Measurements from ENCODE around the gene MYO1C. TPM values are rescaled to one million over a fixed set of nuclear protein-coding genes. Genes with fewer than 3 reads are reported as not detected.

The MYO1C gene
- total and polyA plus RNA-seq, 2 of the 8 experiments (the other 6 are each of a cell fraction or from before 2014, with no cell fraction given): 40.1 to 78.6 TPM

DNA sequence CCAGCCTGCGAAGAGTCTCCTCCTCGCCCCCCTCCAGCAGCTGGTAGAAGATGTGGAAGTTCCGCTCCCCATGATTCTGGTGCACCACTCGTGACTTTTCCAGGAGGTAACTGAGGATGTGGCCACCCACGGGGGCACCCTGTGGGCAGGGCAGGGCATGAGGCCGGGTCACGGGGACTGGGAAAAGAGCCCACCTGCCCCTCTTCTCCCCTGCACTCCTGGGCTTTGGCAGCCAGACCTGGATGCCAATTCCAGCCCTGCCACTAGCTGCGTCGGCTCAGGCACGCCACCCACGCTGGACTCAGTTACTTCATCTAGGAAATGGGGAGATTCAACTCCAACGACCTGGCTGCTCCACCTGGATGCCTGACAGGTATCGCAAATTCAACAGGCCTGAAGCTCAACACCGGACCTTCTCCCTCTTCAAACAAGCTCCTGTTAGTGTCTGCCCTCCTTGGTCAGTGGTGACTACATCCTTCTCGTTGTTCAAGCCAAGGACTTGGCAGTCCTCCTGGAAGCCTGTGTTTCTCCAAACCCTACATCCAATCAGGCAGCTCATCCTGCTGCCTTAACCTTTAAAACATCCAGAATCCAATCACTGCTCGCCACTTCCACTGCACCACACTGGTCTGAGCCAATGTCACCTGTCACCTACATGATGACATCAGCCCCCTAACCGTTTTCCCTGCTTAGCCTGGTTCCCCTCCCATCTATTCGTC, 11.6 kb downstream of the MYO1C start:
- Histone ChIP-seq H4K91ac (replicated peaks; ENCODE audit: insufficient read length, low read length) (no peak overlapping the region), H2AFZ (ENCODE audit: low read length) (no peak overlapping the region), H3K23me2 (ENCODE audit: low read depth, low read length) (peaks cover under 1% of the 10 kb centered on the region; the same call in 1 of the 2 replicates), H3K9ac (replicated peaks in 1 of 4; ENCODE audit: extremely low read depth in 1 of 4, low read depth in 3 of 4, low read length in 3 of 4) (no peak overlapping the region), H2BK15ac (ENCODE audit: low read length) (no peak overlapping the region), H3K4me1 (replicated peaks in 1 of 4; ENCODE audit: control insufficient read depth in 3 of 4, insufficient read depth in 4 of 4, low read length in 3 of 4) (peaks cover 0 to 16% (median 4%) of the 10 kb centered on the region in 4 experiments; a peak in 5 of 7 replicates), H4K5ac (ENCODE audit: insufficient read length, low read depth, low read length) (no peak overlapping the region), H2BK12ac (ENCODE audit: low read depth, low read length) (no peak overlapping the region), H2BK20ac (ENCODE audit: low read length) (no peak overlapping the region), H4K20me1 (replicated peaks in 1 of 2; ENCODE audit: control insufficient read depth in 1 of 2, insufficient read depth in 2 of 2, low read length in 2 of 2) (peaks cover 0 to 8% of the 10 kb centered on the region in 2 experiments), H3K36me3 (ENCODE audit: control insufficient read depth in 2 of 4, insufficient read depth in 4 of 4, low read length in 3 of 4) (peaks cover 9 to 48% (median 30%) of the 10 kb centered on the region in 4 experiments; a peak in 6 of 8 replicates), H3K4ac (replicated peaks; ENCODE audit: insufficient read length, low read depth, low read length) (no peak overlapping the region), H3K14ac (ENCODE audit: insufficient read length) (no peak overlapping the region), H3K4me3 (ENCODE audit: extremely low read depth in 1 of 4, insufficient read depth in 2 of 4, low read depth in 3 of 4, low read length in 4 of 4) (no peak overlapping the region), H3K27ac (ENCODE audit: low read depth, low read length) (no peak overlapping the region), H3K79me2 (ENCODE audit: control insufficient read depth in 1 of 2, insufficient read depth in 2 of 2, low read length in 2 of 2) (no peaks in the 10 kb centered on the region), H2BK5ac (ENCODE audit: low read depth, low read length) (no peak overlapping the region), H3K23ac (ENCODE audit: insufficient read length) (no peak overlapping the region), H3K56ac (replicated peaks; ENCODE audit: insufficient read length, low read depth, low read length) (no peak overlapping the region), H3K79me1 (ENCODE audit: low read depth, low read length) (no peaks in the 10 kb centered on the region), H3K18ac (ENCODE audit: extremely low read depth, low read length) (no peak overlapping the region), H3K27me3 (replicated peaks in 1 of 4; ENCODE audit: control insufficient read depth in 3 of 4, extremely low read depth in 1 of 4, insufficient read depth in 3 of 4, low read length in 3 of 4) (0 out of 7 replicates have a peak, but pooled peaks cover 0 to under 1% (median 0%) of the 10 kb centered on the region in 4 experiments), H4K8ac (ENCODE audit: extremely low read depth, insufficient read depth, low read length) (no peak overlapping the region), H3K4me2 (ENCODE audit: insufficient read depth in 1 of 2, low read depth in 2 of 2, low read length in 2 of 2) (no peak overlapping the region), H3K9me3 (ENCODE audit: insufficient read depth in 2 of 2, low read depth in 1 of 2, low read length in 1 of 2) (no peaks in the 10 kb centered on the region), H2BK120ac (replicated peaks; ENCODE audit: low read depth, low read length) (no peak overlapping the region), H2AK5ac (ENCODE audit: low read depth, low read length) (no peak overlapping the region)
- no peak for FAIRE-seq
- 89% methylated on average over 18 of the region's 18 CpGs; no CpG with 5 or more reads in 1 of the 2 experiments for WGBS, 2 experiments (ENCODE audit: extremely low coverage in 1 of 2, insufficient coverage in 1 of 2, insufficient read length in 1 of 2, insufficient replicate concordance in 2 of 2, low coverage in 1 of 2, low lambda C conversion rate in 2 of 2, missing lambda C conversion rate in 1 of 2)
- DNase-seq (ENCODE audit: low read depth in 1 of 2, low spot score in 2 of 2): no peak
- ChIA-PET POLR2A (ENCODE audit: partially characterized antibody) (interaction anchor here (0.6 kb wide), 1 partner anchor 9 kb away, joined by 3 read pairs; no protein-coding TSS in a partner anchor), CTCF (ENCODE audit: partially characterized antibody) (interaction anchor here (1.2 to 1.7 kb wide), 3 partner anchors 21 to 53 kb away, joined by 3 to 4 read pairs (median 3); no protein-coding TSS in a partner anchor)
- TF ChIP-seq SAP30 (IDR thresholded peaks at IDR 0.05; ENCODE audit: insufficient read depth, insufficient replicate concordance, low read length) (no peak), POLR2A (IDR thresholded peaks at IDR 0.05; ENCODE audit: control extremely low read depth in 1 of 2, low read depth in 2 of 2, low read length in 2 of 2) (no peak), JUN (IDR thresholded peaks at IDR 0.05; ENCODE audit: low read depth, low read length) (no peak), TBP (IDR thresholded peaks at IDR 0.05; ENCODE audit: low read depth, low read length) (no peak), CBX5 (IDR thresholded peaks at IDR 0.05; ENCODE audit: low read depth, low read length) (no peak), RNF2 (IDR thresholded peaks at IDR 0.05; ENCODE audit: borderline replicate concordance, low read depth, low read length, missing control alignments, poor library complexity, severe bottlenecking) (no peak), KDM4A (IDR thresholded peaks at IDR 0.05; ENCODE audit: low read depth, low read length, severe bottlenecking) (no peak), BCL11A (IDR thresholded peaks at IDR 0.05; ENCODE audit: low read depth in 2 of 2, low read length in 2 of 2) (no peak), POLR2AphosphoS5 (IDR thresholded peaks at IDR 0.05; ENCODE audit: low read depth, low read length) (no peak), BACH1 (IDR thresholded peaks at IDR 0.05; ENCODE audit: low read length) (no peak), CEBPB (IDR thresholded peaks at IDR 0.05; ENCODE audit: low read depth, low read length) (no peak)
- TF ChIP-seq, protein P1, sequence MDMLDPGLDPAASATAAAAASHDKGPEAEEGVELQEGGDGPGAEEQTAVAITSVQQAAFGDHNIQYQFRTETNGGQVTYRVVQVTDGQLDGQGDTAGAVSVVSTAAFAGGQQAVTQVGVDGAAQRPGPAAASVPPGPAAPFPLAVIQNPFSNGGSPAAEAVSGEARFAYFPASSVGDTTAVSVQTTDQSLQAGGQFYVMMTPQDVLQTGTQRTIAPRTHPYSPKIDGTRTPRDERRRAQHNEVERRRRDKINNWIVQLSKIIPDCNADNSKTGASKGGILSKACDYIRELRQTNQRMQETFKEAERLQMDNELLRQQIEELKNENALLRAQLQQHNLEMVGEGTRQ (IDR thresholded peaks at IDR 0.05; ENCODE audit: low read length): no peak
